ENCODE data around the gene ROBO1.

GRCh38 chr3:79200456-79200855 is 567.3 kb downstream of the ROBO1 start:
- TF ChIP-seq CTCF (conservative IDR thresholded peaks at IDR 0.05) (no peak), ZFX (IDR thresholded peaks at IDR 0.05) (no peak)
